ENCODE data around the gene TBCK. TPM values are rescaled to one million over a fixed set of nuclear protein-coding genes. Genes with fewer than 3 reads are reported as not detected.

The TBCK gene
- total RNA-seq, 1 donor from 2014 or later = 32.8 TPM

DNA sequence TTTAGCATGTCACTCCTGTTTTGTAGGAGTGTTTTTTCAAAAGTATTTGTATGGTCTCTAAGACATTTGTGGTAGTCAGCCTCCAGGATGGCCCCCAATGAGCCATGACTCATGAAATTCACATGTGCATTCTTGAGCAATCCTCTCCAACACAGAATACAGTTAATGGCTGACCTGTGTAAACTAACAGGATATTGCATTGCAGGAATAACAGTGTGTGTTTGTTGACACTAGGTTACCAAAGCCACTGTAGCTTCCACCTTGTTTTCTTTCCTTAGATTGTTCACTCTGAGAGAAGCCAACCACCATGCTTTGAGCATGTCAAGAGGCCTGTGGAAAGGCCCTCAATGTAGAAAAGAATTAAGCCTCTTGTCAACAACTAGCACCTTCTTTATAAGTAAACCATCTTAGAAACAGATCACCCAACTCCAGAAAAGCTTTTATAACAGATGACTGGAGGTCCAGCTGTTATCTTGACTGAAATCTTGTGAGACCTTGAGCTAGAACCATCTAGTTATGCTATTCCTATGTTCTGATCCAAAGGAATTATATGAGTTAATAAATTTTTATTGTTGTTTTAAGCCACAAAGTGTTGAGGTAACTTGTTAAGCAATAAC, 28.5 kb downstream of the TBCK start:
- intact Hi-C loops (cut with micrococcal nuclease) = no loop called here

DNA sequence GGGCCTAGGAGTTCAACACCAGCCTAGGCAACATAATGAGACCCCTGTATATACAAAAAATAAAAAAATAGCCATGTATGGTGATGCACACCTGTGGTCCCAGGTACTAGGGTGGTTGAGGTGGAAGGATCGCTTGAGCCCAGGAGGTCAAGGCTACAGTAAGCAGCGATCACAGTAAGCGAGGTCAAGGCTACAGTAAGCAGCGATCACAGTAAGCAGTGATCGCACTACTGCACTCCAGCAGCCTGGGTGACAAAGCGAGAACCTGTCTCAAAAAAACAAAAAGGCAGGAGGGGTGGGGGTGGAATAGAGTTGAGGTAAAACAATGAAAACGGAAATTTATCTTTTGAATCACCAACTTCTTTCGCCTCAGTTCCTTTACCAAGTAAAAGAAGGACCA, 29.4 kb downstream of the TBCK start:
- intact Hi-C loops (cut with micrococcal nuclease) = no loop called here

DNA sequence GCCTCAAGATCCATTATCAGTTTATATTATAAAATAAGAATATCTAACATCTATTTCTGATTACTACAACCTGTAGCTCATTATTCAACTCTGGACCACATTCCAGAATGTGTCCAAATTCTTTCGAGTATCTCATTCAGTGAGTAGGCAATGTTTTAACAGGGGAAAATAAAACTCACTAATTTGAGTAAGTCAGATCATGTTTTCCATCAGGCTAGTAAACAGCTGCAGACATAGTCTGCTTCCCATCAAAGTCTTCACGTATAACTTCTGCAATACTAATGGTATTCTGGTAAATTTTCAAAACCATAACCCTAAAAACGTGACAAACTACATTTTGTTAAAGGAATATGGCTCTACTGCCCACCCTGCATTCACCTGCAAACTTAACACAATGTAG, 31.8 kb downstream of the TBCK start:
- intact Hi-C loops (cut with micrococcal nuclease) = no loop called here

DNA sequence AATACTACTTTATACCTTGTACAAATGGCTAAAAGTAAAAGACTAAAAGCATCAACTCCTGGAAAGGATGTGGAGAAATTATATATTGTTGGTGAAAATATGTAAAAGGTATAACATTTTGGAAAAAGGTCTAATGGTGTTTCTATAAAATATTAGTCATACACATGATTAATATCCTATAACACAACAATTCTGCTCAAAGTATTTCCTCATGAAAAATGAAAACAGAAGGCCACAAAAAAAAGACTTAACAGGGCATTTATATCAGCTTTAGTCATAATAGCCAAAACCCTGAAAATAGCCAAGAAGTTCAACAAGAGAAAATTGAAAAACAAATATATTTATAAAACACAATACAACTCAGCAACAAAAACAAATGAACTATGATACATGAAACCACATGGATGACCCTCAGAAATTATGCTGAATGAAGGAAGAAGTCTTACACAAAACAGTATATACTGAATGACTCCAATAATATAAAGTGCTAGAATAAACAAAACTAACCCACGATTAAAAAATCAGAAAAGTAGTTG, 38.8 kb downstream of the TBCK start:
- intact Hi-C loops (cut with micrococcal nuclease) = no loop called here

DNA sequence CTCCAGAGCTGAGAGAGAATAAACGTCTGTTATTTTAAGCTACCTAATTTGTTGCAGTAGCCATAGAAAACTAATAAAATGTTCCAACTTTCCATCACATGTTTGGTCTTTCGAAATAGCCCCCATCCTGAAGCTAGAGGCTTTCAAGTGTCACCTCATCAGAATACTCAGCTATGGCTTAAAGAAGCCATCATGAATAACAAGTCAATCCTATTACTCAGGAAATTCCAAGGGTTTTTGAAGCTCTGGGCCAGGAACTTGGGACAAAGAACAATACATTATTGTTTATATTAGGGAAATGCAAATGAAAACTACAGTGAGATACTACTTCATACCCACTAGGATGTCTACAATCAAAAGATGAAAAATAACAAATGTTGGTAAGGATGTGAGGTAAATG, 42.2 kb downstream of the TBCK start:
- intact Hi-C loops (cut with micrococcal nuclease) = no loop called here

DNA sequence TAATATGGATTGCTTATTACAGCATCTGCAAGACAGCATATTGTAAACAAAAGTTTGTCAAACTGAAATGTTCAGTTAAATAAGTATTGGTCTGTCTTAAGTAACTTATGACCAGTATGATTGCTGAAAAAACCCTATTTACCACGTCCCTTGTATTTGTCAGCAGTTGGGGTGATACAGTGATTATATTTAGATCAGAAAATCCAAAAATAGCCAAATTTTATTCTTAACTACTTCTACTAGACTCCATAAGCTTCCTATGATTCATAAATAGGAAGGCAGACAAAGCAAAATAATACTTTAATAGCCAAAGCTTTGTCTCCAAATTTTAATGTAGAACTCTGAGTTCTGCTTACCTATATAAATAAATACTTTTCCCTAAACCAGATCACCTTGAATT, 45.3 kb downstream of the TBCK start:
- intact Hi-C loops (cut with micrococcal nuclease) = no loop called here

DNA sequence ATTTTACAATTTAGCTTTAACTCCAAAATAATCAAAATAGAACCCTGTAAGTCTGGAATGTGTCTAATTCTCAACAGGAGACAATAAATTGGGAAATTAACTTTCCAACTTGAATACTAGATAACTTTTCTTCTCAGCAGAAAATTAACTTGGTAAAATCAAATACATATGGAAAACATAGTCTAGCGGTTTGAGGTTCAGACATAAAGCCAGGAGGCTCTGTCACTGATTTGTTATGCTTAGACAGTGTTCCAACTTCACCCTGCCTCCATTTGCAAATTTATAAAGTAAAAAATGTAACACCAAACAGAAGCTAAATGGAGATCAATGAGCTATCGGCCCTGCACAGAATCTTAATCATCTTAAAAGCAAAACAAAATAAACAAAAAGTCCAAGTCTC, 46.3 kb downstream of the TBCK start:
- intact Hi-C loops (cut with micrococcal nuclease) = loop anchor here (5.0 kb wide), 1 partner anchor 628 kb away; no protein-coding TSS in a partner anchor

DNA sequence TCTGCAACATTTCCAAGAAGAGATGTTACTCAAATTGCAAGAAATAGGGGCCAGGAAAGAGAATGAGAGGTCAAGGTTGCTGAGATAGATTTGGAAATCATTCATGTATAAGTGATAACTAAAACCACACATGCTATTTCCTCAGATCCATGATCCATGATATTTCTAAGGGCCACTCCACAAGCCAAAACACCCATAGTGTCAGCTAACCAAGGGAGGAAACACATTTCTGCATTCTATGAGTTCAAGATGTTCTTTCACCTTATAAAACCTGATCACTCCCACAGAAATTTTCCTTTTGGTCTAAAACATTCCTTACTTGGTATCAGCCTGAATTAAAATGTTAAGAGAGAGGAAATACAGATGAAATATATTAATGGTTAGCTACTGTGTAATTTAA, 47.2 kb downstream of the TBCK start:
- intact Hi-C loops (cut with micrococcal nuclease) = loop anchor here (5.0 kb wide), 1 partner anchor 629 kb away; no protein-coding TSS in a partner anchor

DNA sequence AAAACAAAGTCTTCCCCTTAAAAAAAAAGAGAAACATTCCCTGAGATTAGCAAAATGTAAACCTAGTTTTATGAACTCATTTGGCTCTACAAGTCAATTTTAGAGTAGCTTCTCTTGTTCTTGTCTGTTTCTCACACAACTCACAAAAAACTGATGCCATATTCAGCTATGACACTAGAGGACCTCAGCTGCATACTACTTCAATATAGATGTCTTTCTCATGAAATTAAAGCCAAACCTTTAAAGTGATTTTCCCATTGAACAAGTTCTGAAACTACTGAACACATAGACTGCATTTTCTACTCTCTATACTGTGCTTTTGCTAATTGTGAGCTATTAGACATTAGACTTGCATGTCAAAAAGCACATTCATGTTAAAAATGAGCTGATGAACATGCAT, 49.8 kb downstream of the TBCK start:
- intact Hi-C loops (cut with micrococcal nuclease) = loop anchor here (1.0 to 5.0 kb wide), 2 partner anchors 236 to 631 kb away; no protein-coding TSS in a partner anchor

DNA sequence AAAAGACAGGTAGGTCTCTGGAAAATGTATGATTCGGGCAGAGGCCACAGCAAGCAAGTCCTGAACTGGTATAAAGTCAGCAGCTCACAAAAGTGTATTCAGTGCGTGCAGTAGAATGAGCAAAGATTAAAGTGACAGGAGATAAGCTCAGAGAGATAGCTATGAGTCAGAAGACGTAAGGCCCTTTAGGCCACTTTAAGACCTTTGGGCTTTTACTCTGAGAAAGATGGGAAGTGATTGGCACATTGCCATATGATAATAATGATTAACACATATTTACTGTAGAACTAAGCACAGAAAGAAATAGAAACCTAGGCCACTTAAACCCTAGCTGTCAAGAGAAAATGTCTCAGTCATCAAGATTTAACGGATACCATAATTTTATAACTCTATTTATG, 51.7 kb downstream of the TBCK start:
- intact Hi-C loops (cut with micrococcal nuclease) = no loop called here

DNA sequence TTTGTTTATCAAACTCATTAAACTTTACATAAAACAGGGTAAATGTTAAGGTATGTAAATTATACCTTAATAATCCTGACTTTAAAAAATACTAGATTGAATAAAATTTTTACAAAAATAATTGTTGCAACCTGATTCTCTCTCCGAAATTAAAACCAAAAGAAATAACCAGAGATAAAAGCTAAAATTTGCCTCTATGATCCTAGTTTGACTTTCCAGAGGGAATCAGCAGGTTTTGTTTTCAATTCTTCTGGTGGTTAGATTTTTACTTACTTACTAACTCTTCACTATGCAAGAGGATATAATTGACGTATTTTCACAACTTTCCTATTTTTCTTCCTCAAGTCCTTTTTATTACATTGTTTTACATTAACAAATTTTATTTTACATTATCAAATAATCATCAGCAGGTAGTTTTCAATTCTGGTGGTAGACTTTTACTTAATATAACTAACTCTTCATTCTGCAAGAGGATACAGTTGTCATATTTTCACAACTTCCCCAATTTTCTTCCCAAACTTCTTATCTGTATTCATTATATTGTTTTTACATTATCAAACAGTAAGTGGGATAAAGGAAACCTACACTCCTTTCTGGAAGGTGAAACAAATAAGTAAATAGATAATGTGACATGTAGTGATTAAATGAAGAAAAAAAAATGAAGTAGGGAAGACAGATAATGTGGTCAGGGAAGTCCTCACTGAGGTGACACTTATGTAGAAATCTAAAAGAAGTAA, 52.2 kb downstream of the TBCK start:
- intact Hi-C loops (cut with micrococcal nuclease) = no loop called here

DNA sequence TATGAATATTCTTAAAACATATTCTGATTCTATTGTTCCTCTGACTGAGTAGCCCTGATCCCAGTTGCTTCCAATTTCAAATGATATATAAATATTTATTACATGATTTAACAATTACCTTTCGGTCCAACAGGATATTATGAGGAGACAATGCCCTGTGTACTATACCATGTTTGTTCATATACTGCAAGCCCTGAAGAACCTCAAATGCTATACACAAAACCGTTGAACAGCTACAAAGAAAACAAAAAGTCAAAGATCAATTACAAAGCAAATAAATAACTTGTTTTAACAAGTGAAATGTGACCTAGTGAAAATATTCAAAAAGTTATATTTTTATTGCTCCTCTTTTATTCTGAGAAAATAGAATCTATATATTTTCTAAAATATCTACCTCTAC, 54.0 kb downstream of the TBCK start:
- intact Hi-C loops (cut with micrococcal nuclease) = no loop called here

DNA sequence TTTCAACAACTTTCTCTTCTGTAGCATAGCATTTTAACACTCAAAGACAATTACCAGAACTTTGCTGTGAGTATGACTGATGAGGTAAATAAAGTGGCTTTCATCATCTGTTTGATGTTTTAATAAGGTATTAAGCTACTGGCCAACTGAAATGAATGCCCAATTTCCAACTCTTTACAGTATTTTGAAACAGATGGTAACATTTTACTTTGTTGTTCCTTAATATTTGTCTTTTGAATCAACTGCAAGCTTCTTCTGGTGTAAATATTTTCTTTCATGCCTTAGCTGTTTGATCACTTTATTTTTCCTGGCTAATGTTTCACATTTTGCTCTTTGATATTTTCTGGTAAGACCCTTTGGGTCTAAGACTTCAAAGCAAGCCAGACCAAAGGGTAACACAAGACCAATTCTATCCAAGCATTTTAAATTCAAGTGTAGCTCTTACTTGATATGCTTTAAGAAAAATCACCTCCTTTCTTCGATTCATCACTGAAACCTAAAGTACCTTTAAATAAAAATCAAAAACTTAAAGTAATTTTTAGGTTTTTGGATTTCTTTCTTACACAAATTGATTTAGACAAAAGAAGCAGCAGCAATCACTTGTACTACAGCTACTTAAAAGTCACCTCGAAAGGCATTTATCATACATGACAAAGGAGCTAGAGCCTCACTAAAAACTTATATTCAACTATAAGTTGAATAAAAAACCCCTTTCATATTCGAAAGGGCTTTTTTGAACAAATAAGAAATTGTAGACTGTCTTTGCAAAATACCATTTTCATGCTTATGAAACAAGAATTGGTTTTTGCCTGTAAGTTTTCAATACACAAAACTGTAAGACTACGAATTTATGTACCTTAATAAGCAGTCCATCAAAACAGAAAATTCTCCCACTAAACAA, 57.6 kb downstream of the TBCK start:
- intact Hi-C loops (cut with micrococcal nuclease) = no loop called here

DNA sequence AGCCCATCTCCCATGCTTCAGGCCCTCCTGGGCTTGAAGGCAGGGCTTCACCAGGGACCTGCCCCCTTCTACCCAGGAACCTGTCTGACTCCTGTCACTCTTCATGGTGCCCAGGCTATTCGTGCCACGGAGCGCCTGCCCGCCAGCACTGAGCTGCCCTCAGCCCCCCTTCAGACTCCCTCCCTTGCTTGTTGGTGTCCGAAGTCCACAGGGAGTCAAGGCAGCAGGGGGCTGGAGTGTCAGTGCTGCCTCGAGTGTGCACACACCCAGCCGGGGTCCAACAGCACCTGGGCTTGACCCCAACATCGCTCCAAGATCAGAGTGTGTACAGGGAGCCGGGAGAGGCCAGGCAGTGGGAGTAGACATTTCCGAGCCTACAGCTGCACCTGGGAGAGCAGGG, 59.8 kb downstream of the TBCK start:
- intact Hi-C loops (cut with micrococcal nuclease) = no loop called here

DNA sequence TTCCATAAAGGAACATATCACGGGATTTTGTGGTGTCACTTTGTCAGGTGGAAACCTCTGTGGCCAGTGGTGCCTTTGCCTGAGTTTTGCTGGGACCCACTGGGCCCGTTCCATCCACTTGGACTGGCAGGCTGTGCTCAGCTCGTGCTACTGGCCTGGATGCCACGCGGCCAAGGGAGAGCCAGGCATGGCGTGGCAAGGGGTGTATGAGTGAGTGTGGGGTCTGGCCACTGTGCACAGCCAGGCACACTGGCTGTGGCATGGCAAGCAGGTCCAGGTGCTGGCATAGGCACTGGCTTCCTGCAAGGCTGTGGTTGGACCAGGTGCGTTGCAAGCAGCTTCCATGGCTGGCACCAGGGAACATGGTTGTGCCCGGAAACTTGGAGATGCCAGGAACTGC, 60.8 kb downstream of the TBCK start:
- intact Hi-C loops (cut with micrococcal nuclease) = no loop called here

DNA sequence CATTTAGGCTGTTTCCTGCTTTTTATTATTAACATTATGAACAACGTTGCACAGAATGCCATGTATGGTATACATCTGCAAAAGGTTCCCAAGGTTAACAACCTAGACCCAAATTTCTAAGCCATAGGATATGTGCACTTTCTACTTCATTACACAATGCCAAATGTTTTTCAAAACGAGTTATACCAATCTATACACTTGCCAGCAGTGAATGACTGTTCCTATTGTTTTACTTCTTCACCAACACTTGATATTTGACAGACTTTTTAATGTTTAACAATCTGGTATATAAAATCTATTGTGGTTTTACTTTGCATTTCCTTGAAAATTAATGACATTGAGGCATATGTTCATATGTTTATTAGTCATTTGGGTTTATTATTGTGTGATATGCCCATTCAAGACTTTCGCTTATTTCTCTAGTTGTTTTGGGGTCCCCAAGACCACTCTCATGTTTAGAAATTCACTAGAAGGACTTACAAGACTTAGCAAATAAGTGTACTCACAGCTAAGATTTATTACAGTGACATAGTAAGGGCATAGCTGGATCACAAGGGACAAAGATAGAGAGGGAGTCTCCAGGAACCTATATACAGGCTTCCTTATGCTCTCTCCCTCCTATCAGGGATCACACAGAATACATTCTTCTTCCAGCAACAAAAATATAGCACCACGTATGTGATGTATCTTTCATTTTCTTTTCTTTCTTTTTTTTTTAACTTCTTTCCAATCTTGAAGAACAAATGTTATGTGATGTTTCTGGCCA, 62.5 kb downstream of the TBCK start:
- intact Hi-C loops (cut with micrococcal nuclease) = no loop called here

DNA sequence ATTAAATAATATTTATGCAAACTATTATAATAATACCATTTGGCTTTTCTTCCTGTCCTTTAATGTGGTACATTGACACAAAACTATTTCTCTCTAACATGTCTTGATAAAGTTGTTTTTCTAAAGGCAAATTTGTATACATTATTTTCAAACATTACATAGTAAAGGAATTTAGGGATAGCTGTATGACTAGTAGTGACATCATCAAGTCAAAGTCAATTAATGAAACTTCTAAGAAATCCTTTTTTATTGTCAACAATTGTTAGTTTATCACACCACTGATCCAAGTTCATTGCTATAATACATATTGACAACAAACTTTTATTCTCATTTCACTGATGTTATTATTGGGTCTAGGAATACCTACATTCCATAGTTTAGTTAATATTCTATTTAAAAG, 68.4 kb downstream of the TBCK start:
- intact Hi-C loops (cut with micrococcal nuclease) = no loop called here

DNA sequence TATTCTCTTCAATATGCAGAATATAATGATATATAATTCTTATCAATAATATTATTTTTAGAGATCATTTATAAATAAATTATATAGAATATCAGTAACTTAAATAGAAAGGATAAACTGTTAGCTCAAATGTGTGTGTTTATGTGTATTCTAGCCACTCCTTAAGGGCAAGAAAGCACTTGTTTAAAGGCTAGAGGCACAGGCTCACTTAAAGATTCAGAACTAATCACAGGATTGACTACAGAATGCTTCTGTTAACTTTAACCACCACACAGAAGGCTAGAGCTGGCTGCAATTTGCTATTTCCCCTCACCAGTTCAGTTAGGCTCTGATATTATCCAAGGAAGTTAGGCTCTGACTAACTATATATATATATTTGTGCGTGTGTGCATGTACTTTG, 69.6 kb downstream of the TBCK start:
- intact Hi-C loops (cut with micrococcal nuclease) = no loop called here

DNA sequence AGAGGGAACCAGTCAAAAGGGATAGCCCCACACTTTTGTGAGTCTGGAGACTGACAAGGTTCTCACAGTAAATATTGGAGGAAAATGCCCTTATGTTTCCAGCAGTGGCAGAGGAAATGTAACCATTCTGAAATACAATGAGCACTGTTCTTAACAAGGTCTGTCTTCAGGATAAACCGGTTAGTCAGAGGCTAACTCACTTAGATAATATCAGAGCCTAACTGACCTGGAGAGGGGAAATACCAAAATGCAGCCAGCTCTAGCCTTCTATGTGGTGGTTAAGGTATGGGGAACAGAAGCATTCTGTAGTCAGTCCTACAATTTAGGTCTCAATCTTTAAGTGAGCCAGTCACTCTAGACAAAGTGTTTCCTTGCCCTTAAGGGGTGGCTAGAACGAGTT, 70.8 kb downstream of the TBCK start:
- intact Hi-C loops (cut with micrococcal nuclease) = no loop called here

DNA sequence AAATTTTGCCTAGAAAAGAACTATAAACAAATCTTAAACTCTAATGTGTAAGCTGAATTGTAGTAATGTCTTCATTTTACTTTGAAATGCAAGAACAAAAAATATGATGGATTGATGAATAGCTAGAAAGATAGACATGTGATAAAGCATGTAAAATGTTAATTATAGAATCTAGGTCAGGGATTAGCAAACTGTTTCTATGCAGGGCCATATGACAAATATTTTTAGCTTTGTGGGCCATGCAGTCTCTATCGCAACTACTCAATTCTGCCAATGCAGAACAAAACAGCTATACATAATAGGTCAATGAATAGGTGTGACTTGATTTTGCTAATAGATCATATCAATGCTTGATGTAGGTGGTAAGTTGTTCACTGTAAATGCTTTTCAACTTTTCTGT, 75.3 kb downstream of the TBCK start:
- intact Hi-C loops (cut with micrococcal nuclease) = no loop called here

DNA sequence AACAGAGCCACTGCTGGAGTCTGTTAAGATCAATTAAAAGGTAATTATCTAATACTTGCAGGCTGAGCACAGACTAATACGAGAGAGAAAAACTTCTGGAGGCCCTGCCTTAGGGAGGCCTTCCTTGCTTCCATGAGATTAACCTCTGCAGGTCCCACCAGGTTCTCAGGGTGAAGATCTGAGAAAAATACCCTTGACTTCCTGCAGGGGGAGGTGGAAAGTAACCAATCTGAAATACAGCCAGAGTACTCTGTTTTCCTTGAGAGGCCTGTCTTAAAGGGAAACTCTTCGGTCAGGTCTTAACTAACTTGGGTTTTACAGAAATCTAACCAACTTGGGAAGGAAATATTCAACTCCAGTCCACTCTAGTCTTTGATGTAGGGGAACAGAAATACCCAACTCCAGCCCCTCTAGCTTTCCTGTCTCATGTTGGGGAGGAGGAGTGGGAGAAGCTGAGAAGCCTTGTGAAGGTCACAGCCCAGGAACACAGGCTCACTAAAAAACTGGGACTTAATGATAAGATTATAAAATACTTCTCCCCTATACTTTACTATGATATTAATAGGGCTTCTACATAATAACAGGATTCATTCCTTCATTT, 77.1 kb downstream of the TBCK start:
- intact Hi-C loops (cut with micrococcal nuclease) = loop anchor here (10.0 kb wide), 1 partner anchor 266 kb away; no protein-coding TSS in a partner anchor

Data from T-helper 2 cell treated with Interferon-gamma antibody and Interleukin-4, amounts not matched to agents 100 ng/mL and 5 ng/mL, for 36 hours (primary cell).